Jurkat, Clone E6-1 (cell line): ENCODE results near the gene ORM1.

Source experiments
- DNase-seq: peaks from one replicate; pipeline ENCODE4 v3.0.0-alpha.2; 2011; ENCODE audit warnings: low read depth, low spot score
- H3K4me3 ChIP-seq: 2 replicates; pipeline ENCODE4 v1.5.1; 2011; ENCODE audit warnings: mild to moderate bottlenecking, low read length, control low read depth, moderate library complexity

The ORM1 gene

DNA sequence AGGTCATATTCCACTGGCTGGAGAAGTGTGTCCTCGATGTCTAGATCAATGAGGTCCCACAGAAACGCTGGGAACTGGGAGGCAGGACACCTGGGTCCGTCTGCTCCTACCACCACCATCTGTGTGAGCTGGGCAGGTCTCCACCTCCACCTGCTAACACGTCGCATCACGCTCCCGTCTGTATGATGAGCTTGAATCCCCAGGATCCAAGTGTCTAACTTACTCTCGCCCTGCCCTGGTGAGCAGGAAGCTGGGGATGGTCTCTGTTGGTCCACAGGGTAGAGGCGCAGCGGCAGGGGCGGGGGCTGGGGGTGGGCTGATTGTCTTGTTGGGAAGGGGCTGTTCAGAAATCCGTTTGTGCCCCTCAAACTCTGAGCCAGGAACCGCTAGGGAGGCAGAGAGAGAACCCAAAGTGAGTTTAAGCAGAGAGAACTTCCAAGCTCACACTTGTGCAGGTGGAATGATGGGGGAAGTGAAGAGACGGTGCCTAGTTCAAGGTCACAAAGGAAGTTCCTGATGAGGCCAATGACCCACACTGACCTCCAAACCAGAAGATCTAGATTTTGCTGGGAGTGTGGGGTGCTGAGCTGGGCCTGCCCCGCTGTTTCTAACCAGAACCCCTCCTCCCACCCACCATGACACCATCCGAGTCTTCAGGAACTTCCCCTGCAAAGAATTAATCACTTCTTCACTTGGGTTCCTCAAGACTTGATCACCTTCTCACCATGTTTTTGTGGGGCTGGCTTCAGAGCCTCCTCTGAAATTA is 27.9 kb downstream of the ORM1 start:
- no peak overlapping the region for H3K4me3 ChIP-seq
- DNase-seq: no peak

DNA sequence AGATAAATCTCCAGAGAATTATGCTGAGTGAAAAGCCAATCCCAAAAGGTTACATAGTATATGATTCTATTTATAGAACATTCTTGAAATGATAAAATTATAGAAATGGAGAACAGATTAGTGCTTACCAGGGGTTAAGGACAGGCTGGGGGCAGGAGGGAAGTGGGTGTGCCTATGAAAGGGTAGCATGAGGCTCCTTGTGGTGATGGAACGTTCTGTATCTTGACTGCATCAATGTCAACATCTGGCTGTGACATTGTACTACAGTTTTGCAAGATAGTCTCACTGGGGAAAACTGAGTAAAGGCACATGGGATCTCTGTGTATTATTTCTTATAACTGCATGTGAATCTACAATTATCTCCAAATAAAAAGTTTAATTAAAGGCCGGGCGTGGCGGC is 29.0 kb downstream of the ORM1 start:
- no peak for DNase-seq
- no peak overlapping the region for H3K4me3 ChIP-seq

DNA sequence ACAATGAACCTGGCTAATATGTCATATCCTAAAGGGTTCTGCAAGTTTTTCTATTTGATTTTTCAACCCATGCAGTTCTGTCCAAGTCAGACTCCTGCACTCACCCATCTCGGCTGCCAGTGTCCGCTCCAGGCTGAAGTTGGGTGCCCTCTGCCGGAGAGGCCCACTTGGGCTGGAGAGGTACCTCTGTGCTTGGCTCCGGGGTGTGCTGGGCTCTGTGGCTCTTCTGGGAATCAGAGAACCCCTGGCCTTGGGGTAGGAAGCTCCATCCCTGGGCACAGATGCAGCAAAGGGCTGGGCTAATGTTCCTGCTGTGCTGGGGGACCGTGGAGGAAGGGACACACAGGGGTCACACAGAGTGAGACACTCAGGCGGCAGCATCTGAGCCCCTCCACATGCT is 32.9 kb downstream of the ORM1 start:
- DNase-seq: no peak
- no peak overlapping the region for H3K4me3 ChIP-seq

DNA sequence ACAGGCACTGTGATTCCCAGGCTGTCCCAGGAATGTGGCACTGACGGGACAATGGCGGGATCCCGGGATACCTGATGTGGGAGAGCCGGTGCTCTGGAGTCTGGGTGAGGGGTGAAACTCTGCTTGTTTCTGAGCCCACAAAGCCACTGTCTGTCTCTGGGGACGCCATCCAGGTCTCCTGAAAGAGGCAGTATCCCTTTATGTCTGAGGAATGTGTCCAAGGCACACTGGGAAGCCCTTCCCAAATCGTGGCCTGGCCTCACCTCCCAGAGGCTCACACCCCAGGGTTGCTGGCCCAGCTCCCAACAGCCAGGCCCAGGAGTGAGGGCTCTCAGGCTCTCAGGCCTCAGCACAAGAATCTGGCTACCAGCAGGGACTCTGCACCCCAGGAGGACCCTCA is 33.9 kb downstream of the ORM1 start:
- no peak overlapping the region for H3K4me3 ChIP-seq
- no peak for DNase-seq

DNA sequence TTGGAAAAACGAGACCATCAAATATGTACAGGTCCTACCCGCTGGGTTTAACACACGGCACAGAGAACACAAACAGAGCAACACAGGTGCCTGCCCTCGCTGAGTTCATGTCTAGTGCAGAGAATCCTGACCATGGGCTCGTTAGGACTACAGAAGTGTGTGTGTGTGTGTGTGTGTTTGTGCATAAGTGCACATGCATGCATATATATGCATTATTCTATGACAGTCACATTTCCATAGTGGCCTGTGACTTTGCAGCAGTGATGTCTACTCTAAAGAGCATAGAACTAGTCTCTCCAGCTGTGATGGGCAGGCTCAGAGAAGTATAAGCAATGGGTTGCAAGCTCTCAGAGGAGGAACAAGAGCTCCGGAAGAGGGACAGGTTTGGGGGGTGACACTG is 34.5 kb downstream of the ORM1 start:
- no peak for DNase-seq

DNA sequence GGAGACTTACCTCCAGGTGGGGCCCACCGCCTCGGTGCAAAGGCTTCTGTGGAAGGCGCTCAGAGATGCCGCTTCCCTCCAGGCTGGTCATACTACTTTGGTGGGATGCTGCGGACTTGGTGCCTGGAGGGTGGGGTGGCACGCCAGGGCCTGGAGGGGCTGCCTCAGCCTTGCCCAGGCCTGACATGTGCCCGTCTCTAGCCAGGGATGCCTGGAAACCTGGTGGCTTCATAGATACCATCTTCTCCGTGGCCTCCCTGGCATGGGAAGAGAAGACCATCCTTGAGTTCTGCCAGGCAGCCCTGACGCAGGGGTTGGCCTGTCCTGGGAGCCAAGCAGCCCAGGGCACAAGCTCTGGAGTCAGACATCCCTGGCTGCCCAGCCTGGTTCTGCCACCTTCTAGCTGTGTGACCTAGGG is 35.0 kb downstream of the ORM1 start:
- H3K4me3 ChIP-seq: no peak overlapping the region
- no peak for DNase-seq

More for the DNA sequence above, 34.5 kb downstream of the ORM1 start:
- H3K4me3 ChIP-seq: no peak overlapping the region

DNA sequence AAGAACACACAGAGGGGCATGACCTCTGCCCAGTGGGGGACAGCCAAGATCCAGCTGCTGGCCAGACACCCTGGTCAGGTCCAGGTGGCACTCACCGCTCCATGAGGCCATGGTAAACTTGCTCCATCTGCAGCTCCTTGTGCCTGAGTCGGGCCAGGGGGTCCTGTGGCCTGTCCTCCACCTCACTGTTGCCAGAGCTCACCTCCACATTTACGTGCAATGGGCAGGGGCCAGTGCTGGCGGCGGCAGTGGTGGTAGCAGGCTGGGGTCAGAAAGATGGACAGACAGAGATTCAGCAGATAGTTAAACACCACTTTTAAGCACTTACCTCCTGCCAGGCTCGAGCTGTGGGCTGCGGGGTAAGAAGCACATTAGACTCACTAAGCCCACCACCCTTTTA is 36.9 kb downstream of the ORM1 start:
- no peak overlapping the region for H3K4me3 ChIP-seq

DNA sequence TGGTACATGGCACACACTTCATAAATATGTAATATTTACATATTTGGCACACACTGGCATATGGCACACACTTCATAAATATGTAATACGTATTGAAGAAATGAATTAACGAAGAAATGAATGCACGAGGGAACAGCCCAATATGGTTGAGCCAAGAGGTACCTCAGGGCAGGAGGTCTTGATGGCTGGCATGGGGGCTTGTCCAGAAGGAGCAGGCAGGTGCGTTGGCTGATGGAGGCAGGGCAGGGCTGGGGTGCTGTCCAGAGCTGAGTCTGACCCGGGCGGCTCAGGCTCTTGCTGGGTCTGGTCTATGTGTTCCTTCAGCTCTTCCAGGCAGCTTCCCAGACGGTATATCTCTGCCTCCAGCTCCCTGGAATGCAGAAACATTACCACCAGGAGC is 38.6 kb downstream of the ORM1 start:
- H3K4me3 ChIP-seq: no peak overlapping the region
- DNase-seq: no peak

More for the DNA sequence above, 36.9 kb downstream of the ORM1 start:
- no peak for DNase-seq

DNA sequence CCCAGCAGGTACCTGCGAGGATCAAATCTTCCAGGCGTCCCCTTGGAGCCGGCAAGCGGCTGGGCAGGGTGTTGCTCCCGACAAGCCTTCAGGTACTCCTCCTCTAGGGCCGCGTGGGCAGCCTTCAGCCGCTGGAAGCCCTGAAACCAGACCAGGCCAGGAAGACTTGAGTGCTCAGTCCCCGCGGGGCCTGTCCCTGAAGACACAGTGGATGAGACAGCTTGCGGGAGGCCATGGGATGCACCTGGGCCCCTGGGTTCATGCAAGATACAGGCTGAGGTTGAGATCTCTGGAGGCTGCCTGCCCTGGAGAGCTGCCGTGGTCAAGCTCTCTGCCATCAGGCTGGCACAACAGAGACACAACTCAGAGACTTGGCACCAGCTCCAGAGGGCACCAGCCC is 39.5 kb downstream of the ORM1 start:
- no peak for DNase-seq
- no peak overlapping the region for H3K4me3 ChIP-seq

DNA sequence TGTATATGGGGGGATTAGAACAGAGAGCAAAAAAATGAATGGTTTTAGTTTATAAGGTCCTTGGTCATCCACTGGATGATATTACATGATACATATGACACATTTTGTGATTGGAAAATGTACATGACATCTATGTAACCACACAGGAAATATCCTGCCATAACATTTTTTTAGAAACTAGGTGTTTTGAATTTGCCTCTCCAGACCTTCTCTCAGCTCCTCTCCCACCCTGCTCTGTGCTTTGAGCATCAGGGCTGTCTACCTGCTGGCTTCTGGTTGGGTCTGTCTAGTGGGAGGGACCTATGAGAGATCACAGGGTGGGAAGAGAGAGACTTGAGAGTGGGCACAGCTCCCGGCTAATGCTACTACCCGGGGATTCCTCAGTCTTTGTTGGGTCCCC is 40.5 kb downstream of the ORM1 start:
- H3K4me3 ChIP-seq: no peak overlapping the region
- no peak for DNase-seq

DNA sequence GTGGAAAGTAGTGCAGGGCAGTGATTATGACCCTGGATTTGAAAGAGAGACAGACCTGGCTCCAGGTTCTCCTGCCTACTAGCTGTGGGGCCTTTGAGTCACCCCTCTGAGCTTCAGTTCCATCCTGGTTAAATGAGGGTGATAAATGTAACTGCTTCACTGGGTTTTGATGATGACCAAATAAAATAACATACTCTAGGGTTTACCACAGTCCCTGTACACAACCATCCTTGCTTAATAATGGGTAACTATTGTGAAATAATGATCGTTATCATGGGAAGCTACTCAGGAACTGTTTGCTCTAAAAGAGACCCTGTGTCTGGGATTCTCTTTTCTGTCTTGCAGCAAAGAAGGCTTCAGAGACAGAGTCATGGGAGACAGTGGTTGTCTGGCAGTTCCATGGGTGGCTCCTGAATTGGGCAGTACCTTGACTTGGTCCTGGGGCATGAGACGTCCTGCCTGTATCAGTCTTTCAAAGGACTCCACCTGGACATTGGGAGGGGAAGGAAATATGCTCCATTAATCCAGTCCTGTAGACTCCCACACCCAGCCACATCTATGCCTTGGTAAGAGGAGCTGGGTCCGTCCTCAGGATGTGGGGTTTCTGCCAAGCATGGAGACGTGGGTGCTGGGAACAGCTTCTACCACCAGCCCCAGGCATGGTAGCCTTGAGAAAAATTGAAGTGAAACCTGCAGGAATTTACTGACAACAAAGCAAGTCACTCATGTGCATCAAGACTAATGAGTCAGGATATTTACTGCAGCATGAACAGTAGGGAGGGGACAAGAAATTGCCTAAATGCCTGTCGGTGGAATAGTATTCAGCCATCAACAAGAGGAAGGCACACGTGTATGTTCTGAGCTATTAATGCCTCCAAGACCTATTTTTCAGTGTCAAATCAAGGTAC is 41.5 kb downstream of the ORM1 start:
- DNase-seq: no peak

DNA sequence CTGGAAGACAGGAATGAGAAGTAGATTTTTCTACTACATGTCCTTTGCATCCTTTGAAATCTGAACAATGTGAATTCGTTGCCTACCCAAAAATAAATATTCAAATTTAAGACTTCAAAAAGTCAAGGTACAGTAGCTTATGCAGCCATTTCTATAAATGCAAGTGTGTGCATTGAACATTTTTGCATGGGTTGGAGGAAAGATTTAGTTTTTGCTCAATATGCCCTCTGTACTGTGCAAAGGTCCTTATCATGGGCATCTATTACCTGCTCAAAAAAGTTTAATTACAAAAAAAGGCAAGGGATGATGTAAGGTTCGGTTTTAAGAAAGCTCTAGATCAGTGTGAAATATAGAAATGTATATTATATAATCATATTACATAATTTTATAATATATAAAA is 42.3 kb downstream of the ORM1 start:
- no peak overlapping the region for H3K4me3 ChIP-seq
- DNase-seq: no peak

More for the DNA sequence above, 41.5 kb downstream of the ORM1 start:
- no peak overlapping the region for H3K4me3 ChIP-seq

DNA sequence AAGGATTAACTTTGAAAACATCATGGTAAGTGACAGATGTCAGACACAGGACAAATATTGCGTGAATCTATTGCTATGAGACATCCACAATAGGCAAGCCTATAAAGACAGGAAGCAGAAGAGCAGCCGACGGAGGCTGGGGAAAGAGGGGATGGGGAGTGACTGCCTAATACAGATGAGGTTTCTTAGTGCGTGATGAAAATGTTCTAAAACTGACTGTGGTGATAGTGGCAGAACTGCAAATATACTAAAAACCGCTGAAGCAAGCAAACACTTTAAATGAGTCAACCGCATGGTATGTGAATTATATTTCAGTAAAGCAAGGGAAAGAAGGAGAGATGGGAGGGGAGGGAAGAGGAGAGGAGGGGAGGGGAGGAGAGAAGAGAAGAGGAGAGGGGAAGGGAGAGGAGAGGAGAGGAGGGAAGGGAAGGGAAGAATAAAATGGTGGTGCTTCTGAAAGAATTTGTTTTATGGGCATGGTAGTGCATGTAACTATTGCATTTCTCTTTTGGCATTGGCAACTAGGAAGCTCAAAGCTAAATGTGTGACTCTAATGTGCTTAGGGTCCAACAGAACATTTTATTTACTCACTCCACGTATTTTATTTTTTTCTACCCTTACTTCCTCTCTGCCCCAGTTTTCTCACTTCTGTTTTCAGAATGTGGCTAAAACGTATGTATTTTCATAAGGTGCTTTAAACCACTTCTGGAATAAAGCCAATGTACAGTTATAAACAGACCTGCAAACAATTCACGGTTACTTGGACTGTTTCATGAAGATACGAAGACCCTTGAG is 43.6 kb downstream of the ORM1 start:
- no peak for DNase-seq
- no peak overlapping the region for H3K4me3 ChIP-seq

DNA sequence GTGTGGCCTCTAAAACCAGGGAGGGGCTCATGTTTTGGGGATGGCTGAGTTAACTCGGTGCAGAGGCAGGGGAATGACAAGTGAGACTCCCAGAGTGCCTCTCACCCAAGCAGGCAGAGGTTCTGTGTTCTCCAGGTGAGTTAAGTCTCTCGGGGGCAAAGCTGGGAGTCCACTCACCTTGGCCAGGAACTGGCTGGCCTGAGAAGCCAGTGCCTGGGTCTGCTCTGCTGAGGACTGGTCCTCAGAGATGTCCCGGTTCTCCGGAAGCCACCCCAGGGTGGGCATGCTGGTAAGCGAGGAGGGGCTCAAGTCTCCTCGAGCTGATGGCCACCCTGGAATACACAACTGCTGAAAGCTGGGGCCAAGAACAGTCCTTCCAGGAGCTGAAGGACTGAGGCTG is 44.5 kb downstream of the ORM1 start:
- no peak for DNase-seq
- no peak overlapping the region for H3K4me3 ChIP-seq

DNA sequence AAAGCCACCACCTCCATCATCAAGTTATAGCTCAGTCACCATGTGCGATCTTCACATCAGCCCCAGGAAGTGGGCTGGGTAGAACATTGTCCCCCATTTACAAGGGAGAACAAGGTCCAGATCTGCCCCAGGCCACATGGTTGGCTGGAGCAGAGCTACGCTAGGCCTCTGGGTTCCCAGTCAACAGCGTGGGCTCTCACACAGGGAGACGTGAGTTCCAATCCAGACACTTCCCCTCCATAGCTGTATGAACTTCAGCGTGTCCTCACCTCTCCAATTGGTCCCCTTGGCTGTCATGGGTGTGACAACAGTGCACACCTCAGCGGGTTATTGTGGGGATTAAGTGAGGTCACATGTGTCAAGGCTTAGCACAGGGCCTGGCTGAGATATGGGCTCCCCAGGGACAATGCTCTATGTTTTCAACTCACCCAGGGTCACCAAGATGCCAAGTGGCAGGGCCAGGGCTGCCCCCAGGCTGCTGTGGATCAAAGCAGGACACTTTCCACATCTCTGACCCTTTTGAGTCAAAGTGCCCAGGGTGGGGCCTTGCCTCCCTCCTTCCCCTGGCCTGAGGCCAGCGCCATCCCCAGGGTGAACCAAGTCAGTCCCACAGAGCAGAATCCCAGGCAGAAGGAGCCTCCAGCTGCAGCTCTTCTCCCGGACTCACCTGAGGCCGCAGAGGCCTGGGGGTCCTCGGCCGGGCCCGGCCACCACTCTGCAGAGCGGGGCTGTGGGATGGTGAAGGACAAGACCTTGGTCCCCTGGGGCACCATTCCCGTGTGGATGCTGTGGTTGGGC is 45.1 kb downstream of the ORM1 start:
- no peak for DNase-seq
- H3K4me3 ChIP-seq: no peak overlapping the region

DNA sequence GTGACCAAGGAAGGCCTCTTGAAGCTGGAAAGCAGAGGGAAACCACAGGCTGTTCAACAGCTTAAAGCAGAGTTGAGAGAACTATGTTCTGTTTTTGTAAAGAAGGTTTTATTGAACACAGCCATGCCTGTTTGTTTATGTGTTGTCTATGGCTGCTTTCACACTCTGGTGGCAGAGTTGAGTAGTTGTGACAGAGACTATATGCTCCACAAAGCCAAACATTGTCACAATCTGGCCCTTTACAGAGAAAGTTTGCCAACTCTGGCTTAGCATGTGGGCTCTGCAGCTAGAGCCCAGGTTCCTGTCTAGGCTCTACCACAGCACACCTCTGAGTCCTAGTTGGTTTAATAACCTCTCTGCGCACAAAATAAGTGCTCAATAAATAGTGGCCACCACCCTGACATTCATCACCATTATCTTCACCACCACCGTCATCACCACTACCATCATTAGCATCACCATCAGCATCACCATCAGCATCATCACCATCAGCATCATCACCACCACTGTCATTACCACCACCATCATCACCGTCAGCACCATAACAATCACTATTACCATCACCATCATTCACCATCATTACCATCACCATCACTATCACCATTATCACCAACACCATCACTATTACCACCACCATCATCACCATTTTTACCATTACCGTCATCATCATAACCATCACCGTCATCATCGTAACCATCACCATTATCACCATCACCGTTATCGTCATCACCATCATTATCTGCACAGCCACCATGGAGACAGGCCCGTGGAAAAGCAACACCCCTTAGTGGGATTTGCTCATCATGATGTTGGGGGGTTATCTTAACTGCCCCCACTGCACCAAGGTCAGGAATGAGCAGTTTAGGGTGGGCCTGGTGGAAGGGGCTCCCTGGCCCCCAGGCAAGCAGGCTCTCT is 46.6 kb downstream of the ORM1 start:
- no peak overlapping the region for H3K4me3 ChIP-seq
- no peak for DNase-seq

DNA sequence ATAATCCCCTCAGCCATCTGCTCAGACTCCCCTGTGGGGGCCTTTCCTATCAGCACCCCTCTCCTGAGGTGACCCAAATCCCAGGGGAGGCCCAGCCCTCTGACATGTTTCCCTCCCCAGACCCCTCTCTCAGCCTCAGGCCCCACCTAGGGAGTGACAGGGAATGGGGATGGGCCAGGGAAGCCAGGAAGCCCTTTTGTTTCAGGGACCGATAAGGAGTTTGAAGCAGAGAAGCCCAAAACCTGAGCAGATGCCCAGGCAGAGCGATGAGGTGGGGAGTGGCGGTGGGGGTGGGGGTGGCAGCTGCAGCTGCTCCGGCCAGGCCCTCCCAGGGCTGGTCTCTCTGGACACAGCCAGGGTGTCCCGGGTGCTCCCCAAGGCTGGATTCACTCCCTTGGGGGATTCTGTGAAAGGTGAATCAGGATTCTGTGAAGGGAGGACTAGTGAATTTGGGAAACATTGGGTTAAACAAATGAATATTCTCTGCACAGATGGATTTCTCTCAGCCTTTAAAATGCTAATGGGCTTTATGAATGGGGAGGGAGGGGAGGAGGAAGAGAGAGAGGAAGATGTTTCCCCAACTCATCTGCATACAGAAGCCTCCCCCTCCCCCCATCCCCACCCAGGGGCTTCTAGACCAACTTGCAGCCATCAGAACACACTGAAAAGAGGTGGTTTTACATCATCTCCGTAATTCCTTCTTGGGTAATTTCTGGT is 47.5 kb downstream of the ORM1 start:
- no peak for DNase-seq
- no peak overlapping the region for H3K4me3 ChIP-seq
